GM12801 (cell line): ENCODE results near the gene CDC26.

Source experiments
- CTCF ChIP-seq: IDR thresholded peaks from one replicate; pipeline ENCODE4 v1.5.1; 2011; ENCODE audit warnings: control low read depth; ENCODE audit not compliant: insufficient read length; ENCODE audit errors: extremely low read depth

CDC26 gene

GRCh38 chr9:113266174-113266573, 9.2 kb downstream of the CDC26 start:
- no peak for TF ChIP-seq CTCF

- TF ChIP-seq CTCF: no peak
These were observed 13.3 kb downstream of the CDC26 start for GRCh38 chr9:113261917-113262671.

GRCh38 chr9:113258282-113258681, 17.1 kb downstream of the CDC26 start:
- no peak for TF ChIP-seq CTCF

- no peak for TF ChIP-seq CTCF
These were observed 17.5 kb downstream of the CDC26 start for GRCh38 chr9:113257863-113258262.

- no peak for TF ChIP-seq CTCF
These were observed 19.9 kb downstream of the CDC26 start for GRCh38 chr9:113255438-113255837.

GRCh38 chr9:113254991-113255390, 20.4 kb downstream of the CDC26 start:
- TF ChIP-seq CTCF: no peak

GRCh38 chr9:113250807-113251206, 24.6 kb downstream of the CDC26 start:
- no peak for TF ChIP-seq CTCF
